GM23248 (cell line): ENCODE data around the gene STX16.

ENCODE experiments used
- EZH2 ChIP-seq: fragments of 200-600 bp; sonication (generic); IDR thresholded peaks from 2 replicates; pipeline ENCODE4 v1.6.1; 2018; ENCODE audit warnings: antibody characterized with exemption, mild to moderate bottlenecking; ENCODE audit not compliant: insufficient read depth, poor library complexity, severe bottlenecking
- EZH2phosphoT487 ChIP-seq: fragments of 200-600 bp; sonication (generic); IDR thresholded peaks from 2 replicates; pipeline ENCODE4 v1.6.1; 2018; ENCODE audit warnings: antibody characterized with exemption, moderate library complexity, mild to moderate bottlenecking, low read depth; ENCODE audit not compliant: insufficient read depth

DNA sequence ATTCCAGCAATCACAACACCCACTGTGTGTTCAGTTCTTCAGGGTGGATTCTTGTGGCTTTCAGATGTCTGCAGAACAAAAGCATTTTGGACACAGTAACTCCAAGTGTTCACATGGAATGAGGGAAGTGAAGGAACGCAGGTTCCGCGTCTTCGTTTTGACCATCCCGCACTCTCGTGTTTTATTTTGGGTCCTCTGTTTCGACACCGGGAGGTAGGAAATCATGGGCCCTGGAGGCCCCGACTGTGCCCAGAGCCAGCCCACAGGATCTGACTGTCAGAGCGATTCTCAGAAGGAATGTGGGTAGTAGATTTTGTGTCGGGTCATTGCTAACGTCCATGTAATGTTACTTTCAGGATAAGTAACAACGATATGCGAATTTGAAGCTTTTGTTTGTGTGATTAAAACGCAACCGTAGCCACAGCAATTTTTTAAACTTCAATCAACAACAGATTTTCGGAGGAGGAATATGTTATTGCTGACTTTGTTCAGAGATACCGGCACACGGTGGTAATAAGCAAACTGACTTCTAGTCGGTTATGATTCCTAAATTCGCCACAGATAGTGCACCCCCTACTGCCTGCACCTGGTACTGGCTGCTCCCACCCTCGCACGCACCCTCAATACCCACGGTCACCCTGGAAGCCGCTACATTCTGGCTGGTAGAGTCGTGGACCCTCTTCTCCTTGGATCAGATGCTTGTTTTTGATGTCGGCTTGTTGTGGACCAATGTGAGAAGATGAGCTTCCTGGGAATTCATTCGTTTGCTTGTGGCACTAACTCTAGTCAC lies 52.0 kb downstream of the STX16 start:
- no peak for TF ChIP-seq EZH2
- TF ChIP-seq EZH2phosphoT487, result no peak
